Measurements from ENCODE around the gene PRICKLE4. TPM values are rescaled to one million over a fixed set of nuclear protein-coding genes. Genes with fewer than 3 reads are reported as not detected.
"Not testable (repeated sequence)": the region's sequence is repeated elsewhere in the genome, so short reads cannot be mapped to it uniquely, and the experiment has no call there.

Gene PRICKLE4
- total RNA-seq, 1 donor from 2014 or later: 3.3 TPM

GRCh38 chr6:41743406-41744235 lies 37.0 kb upstream of the PRICKLE4 start:
- ATAC-seq (no peak), DNase-seq (ENCODE audit: missing footprints) (no peak)
- intact Hi-C loops (cut with DNase I): no loop called here

GRCh38 chr6:41744236-41744787 lies 36.3 kb upstream of the PRICKLE4 start:
- no peak for DNase-seq (ENCODE audit: missing footprints)
- ATAC-seq: no peak
- intact Hi-C loops (cut with DNase I): no loop called here

- DNase-seq (ENCODE audit: missing footprints) (no peak), ATAC-seq (no peak)
- intact Hi-C loops (cut with DNase I): no loop called here
Observed at GRCh38 chr6:41746107-41746506, 34.5 kb upstream of the PRICKLE4 start.

- ATAC-seq: no peak
- DNase-seq (ENCODE audit: missing footprints): no peak
- intact Hi-C loops (cut with DNase I): no loop called here
Observed at GRCh38 chr6:41747256-41748101, 33.1 kb upstream of the PRICKLE4 start, which contains the start of gene PGC. TSS of gene PGC (minus strand) at chr6:41747397. CDS start at chr6:41747334, 63 bp downstream.

GRCh38 chr6:41748102-41748477 lies 32.5 kb upstream of the PRICKLE4 start:
- DNase-seq (ENCODE audit: missing footprints) (no peak), ATAC-seq (no peak)
- intact Hi-C loops (cut with DNase I): no loop called here

- no peak for DNase-seq (ENCODE audit: missing footprints)
- intact Hi-C loops (cut with DNase I): no loop called here
- no peak for ATAC-seq
Observed at GRCh38 chr6:41748542-41748941, 32.0 kb upstream of the PRICKLE4 start.

- DNase-seq (ENCODE audit: missing footprints) (no peak), ATAC-seq (no peak)
- intact Hi-C loops (cut with DNase I): no loop called here
Observed at GRCh38 chr6:41750374-41750773, 30.2 kb upstream of the PRICKLE4 start.

- ATAC-seq: no peak
- no peak for DNase-seq (ENCODE audit: missing footprints)
Observed at GRCh38 chr6:41755895-41756294, 24.7 kb upstream of the PRICKLE4 start.

GRCh38 chr6:41756354-41756753 lies 24.2 kb upstream of the PRICKLE4 start:
- DNase-seq (ENCODE audit: missing footprints) (no peak), ATAC-seq (no peak)
- intact Hi-C loops (cut with DNase I): no loop called here

More at GRCh38 chr6:41755895-41756294, 24.7 kb upstream of the PRICKLE4 start:
- intact Hi-C loops (cut with DNase I): no loop called here

DNA sequence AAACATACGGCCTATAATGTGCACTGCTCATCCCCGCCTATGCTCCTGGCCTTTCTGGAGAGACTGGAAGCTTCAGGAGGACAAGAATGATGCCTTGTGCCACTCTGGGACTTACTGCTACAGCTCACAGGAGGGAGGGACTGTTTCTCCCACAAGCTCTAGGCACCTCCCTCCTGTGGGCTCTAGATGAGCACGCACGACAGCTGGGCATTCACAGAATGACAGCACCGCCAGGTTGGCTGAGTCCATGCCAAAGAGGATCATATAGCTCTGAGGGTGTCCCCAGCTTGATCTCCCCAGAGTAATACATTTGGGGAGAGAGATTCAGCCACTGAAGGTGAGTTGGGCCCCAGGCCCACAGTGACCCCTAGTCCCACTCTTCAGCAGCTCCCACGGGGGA lies 23.3 kb upstream of the PRICKLE4 start:
- ATAC-seq: peak; percentile 16
- intact Hi-C loops (cut with DNase I): no loop called here
- no peak for DNase-seq (ENCODE audit: missing footprints)

DNA sequence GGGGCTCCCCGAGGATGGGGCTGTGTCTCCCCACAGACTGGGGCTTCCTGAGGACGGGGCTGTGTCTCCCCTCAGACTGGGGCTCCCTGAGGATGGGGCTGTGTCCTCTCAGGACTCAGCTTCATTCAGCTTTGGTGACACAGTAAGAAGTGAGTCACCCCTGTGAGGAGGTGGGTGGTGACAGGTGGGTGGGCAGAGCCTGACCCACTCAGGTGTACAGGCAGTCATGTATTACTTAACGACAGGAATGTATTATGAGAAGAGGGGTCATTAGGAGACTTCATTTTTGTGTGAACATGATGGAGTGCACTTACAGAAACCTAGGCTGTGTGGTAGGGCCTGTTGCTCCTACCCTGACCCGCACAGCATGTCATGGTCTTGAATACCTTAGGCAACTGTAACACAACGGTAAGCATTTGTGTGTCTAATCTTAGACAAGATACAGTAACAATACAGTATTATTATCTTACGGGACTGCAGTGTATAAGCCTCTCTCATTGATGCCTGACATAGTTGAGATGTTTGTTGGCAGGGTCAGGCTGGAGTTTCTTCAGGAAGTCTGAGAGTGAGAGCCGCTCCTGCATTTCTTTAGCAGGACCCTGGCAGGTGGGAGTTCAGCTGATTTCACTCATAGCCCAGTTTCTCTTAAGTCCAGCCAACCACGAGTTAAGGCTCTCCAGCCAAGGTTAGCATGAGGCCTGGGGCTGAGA lies 22.5 kb upstream of the PRICKLE4 start:
- DNase-seq (ENCODE audit: missing footprints): no peak
- intact Hi-C loops (cut with DNase I): no loop called here
- ATAC-seq: no peak

DNA sequence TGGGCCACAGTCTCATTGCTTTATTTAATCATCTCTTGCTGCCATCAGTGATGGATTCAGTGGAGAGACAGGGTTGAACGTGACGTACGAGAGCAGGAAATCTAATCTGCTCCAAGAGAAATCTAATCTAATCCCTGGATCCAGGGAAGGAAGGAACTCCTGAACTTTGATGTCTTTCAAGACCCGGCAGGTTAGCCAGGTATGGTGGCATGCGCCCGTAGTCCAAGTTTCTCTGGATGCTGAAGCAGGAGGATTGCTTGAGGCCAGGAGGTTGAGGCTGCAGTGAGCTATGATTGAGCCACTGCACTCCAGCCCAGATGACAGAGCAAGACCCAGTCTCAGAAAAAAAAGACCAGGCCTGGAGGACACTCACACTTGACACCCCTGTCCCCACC lies 21.9 kb upstream of the PRICKLE4 start:
- intact Hi-C loops (cut with DNase I): no loop called here
- DNase-seq (ENCODE audit: missing footprints) (no peak), ATAC-seq (no peak)

DNA sequence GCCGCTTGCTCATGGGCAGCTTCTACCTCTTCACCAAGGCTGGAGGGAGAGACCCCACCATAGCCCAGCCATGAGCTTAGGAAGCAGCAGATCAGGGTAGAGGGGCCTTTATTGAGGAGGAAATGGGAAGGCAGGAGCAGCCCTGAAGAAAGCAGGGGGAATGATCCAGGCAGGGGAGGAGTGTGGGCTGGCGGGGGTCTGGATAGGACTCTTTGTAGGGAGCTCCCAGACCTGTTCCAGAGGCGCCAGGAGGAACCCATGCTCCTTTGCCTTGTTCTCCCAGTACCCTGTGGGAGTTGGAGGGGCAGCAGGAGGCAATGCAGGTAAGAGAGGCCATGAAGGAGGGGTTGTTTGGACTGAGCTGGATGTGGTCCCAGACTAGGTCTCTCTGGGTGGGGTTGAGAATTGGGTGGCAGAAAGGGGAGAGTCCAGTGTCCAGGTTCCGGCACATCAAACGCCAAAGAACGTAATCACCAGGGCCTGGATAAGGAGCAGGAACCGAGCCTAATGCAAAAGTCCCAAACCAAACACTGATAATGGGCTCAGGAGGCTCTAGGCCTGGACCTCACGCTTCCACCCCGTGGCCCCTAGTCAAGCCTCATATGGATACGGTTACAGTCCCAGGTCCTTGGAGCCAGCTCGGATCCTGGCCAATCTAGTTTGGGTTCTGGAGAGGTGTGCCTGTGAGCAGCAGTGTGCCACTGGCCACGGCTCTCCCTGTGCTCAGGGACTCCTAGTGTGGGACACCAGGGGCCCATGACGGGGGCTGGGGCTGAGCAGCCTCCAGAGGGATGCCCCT lies 21.3 kb upstream of the PRICKLE4 start:
- ATAC-seq (no peak), DNase-seq (ENCODE audit: missing footprints) (no peak)
- intact Hi-C loops (cut with DNase I): no loop called here

- peak; percentile 24 for ATAC-seq
- intact Hi-C loops (cut with DNase I): no loop called here
- no peak for DNase-seq (ENCODE audit: missing footprints)
Observed at GRCh38 chr6:41759905-41760579, 20.5 kb upstream of the PRICKLE4 start.

DNA sequence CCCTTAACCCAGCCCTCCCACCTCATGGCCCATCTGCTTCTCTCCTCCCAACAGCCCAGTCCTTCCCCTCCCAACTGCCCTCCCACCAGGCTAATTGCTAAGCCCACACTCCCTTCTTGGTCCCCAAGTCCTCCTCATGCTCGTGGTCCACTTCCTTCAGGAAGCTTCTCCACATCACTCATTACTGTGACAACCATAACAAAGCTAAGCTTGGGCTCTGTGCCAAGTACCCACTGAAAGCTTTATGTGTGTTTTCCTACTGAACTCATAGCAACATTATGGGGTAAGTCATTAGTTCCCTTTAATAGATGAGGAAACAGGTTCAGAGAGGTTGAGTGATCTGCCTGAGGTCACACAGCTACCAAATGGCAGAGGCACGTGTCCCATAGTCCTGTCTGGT lies 17.1 kb upstream of the PRICKLE4 start:
- no peak for DNase-seq (ENCODE audit: missing footprints)

DNA sequence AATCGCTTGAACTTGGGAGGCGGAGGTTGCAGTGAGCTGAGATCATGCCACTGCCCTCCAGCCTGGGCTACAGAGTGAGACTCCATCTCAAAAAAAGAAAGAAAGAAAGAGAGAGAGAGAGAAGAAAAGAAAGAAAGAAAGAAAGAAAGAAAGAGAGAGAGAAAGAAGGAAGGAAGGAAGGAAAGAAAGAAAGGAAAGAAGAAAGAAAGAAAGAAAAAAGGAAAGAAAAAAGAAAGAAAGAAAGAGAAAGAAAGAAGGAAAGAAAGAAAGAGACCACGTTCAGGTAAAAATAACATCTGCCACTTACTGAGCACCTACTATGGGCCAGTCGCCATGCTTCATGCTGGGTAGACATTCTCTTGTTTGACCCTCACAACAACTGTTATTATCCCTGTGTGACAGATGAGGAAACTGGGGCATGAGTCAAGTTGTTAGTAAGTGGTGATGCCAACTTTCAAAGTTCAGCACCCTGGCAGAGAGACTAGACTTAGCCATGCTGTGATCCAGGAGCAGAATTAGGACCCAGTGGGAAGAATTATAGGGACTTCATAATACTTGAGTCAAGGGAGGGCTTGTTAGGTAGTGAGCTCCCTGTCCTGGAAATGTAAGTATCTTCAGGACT lies 14.4 kb upstream of the PRICKLE4 start:
- DNase-seq (ENCODE audit: missing footprints); intact Hi-C loops (cut with DNase I); ATAC-seq: not testable (repeated sequence)

More for the DNA sequence above, 17.1 kb upstream of the PRICKLE4 start:
- no peak for ATAC-seq
- intact Hi-C loops (cut with DNase I): no loop called here

- intact Hi-C loops (cut with DNase I): no loop called here
- ATAC-seq: peak; percentile 83
- DNase-seq (ENCODE audit: missing footprints): no peak
Observed at GRCh38 chr6:41767112-41767833, 13.3 kb upstream of the PRICKLE4 start.
